HL-60/S4 treated with retinoic acid at 250 ng/mL for 4 days and 3 days (cell line): ENCODE measurements around the gene NDUFS2.

Source experiments
- in situ Hi-C: fragments of 300-500 bp; cut with MboI; formaldehyde crosslinking; loops from 2 replicates; pipeline ENCODE4 v1.7.0; 2022; ENCODE audit warnings: low sequenced_read_pairs

The NDUFS2 gene

DNA sequence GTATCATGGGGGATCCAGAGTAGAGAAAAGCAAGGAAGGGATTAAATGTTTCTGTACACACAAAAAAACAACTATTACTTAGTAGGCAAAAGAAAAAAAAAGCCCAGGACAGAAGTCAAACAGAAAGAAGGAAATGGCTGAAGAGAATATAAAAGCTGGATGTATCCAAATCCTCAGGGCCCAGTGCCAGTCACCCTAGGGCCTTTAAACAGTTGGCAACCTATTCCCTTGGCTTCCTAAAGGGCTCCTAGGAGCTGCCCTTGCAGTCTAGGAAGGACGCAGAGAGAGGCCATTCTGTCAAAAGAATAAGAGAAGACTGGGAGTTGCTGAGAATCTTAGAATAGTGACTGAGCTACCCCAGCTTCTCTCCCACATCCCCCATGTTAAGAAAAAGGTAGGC is 29.8 kb upstream of the NDUFS2 start:
- in situ Hi-C loops: no loop called here

DNA sequence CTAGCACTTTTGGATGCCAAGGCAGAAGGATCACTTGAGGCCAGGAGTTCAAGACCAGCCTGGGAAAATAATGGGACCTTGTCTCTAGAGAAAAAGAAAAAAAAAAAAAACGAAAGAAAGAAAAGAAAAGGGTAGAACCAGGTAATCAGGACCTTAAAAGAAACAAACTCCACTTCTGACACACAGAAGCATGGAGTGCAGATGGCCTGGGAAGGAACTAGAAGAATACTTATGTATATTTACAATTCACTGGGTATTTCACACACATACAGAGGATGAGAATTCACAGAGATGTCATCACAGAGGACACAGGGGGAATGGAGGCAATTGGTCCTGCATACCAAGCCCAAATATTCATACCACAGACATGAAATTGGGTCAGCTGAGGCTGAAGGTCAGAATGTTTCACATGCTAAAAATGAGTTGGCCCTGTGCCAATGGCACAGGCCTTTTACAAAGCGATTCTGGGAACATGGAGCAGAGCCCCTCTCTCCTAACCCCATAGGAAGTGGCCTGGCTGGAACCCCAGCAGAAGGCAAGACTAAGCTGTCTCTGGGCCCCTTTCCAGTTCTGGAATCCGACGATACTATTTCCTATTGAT is 29.3 kb upstream of the NDUFS2 start:
- in situ Hi-C loops: no loop called here

DNA sequence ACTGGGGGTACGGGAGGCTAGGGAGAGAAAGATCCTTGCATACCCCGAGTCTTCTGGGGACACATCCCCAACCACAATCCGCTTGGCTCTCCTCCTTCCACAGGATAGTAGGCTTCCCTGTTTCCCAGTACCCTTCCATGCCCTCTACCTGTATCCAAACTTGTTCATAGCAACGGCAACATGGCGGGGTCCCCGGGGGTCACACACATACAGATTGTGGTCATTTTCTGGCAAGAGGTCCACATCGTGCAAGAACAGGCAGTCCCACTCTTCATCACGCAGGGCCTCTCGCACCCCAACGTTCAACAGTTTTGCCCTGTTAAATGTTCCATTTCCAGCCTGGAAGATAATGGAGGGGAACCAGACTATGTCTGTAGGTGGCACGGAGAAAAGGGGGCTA is 28.5 kb upstream of the NDUFS2 start:
- in situ Hi-C loops: no loop called here

DNA sequence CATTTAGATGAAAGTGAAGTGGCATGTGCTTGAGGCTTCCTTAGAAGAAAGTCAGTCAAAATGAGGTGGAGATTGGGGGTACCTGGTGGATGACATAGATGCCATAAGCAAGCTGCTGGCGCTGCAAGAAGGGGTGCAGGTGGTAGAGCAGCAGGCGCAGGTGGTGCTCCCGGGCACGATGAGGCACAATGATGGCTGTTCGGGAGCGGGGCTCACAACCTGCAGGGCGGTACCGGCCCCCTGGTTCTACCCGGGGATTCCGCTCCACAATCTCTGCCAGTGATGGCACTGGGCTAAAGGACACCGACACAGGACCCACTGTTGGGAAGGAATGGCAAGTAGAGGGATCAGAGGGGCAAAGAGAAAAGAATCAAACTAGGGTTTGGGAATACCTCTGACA is 27.3 kb upstream of the NDUFS2 start:
- in situ Hi-C loops: no loop called here

DNA sequence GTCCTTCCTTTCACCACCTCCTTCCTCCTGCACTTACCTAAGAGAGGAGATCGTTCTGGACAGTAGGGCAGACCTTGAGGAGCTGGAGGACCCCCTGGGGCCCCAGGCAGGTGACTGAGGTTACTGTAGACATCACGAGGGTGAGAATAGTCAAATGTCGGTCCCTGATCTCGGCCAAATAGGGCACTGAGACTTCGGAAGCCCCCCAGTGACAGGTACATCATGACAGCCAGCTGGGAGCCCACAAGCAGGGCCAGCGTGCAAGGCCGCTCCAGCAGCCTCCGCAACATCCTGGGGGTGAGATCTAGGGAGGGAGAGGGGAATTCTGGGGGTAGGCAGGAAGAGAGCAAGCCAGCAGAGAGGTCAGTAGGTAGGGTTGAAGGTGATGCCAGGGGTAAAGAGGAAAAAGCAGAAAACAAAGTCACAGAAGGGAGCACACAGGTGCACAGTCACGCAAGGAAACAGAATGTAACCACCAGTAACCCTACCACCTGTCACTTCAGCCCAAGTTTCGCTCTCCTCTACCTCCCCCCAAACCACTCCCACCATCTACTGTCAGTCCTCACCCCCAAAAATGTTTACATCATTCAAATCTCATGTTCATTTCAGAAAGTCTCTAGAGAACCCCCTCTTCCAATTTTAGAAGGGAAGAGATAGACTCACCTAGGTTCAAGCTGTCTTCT is 26.3 kb upstream of the NDUFS2 start:
- in situ Hi-C loops: no loop called here

DNA sequence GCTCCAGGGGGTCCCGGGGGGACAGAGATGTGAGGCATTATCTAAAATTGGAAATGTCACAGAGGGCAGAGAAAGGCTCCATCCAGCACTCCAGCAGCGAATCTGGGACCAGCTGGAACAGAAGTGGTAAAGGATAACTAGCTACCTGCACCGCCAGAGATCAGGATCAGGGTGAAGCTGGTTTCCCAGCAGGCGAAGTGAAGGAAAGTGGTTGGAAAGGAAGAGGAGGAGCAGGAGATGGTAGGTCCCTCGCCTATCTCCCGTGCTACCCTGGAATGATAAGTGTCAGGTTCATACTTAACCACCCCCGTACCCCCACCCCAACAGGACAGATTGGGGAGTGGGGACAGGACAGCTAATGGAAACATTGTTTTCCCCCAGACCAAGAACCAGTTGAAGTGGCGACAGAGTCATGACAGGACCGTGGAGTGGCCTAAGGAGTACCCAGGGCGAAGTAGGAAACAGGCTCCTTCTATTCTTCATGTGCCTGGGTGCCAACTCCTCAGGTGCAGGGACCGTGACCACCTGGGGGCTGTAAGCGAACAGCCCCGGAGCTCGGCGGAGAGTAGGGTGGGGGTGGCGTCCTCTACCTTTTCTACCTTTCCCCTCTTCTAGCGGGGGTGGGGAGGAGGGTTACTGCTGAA is 25.6 kb upstream of the NDUFS2 start:
- in situ Hi-C loops: no loop called here

DNA sequence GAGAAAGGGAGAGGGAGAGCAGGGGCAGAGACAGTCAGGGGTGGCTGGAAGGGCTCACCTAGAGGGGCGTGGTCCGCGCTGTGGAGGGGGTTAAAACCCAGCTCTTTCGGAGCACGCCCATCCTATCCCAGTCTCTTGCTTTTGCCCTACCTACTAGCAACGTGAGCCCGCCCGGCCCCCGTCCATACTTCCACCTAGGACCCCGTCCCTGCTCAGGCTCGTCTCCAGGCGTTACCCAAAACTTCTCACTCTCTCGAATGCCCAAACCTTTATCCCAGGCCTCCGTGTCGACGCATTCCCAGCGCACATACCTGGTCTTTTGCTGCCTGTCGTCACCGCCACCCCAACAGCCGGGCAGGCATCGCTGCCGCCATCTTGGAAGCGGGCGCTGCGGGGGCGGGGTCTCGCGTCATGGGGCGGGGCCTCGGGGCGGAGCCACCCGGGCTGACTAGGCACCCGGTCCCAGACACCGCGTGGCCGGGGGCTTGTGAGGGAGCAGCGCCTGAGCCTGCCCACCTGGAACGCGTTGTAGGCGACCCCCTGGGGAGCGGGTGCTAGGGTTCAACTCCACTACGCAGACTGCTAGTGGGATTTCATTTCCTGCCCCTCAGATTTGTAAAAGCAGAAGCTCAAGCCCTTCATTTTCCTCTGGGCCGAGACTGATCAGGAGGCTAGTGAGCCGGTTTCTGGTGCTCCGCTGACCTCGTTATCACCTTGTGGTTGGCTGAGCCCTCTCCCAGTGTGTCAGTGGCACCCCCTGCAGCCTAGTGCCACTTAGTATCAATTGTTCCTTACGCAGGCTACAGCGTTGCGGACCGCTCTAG is 24.8 kb upstream of the NDUFS2 start, which contains the start of gene B4GALT3:
B4GALT3 (minus strand) TSS at position 396 of the 824 bp plus-strand sequence. CDS start 1,447 bp downstream, outside the sequence.
- in situ Hi-C loops: no loop called here

DNA sequence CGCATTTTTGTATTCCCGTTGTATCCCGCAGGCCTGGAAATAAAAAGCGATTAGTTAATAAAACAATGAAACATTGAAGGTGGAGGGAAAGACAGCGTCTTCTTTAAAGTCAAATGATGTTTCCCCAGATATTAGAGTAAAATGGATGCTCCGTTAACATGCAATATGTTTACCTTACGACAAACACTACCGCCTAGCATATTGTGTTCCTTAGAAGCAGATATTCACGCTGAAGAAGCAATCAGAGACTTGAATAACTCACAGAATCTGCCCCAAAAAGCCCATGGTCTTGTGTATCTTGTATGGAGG is 24.3 kb upstream of the NDUFS2 start:
- in situ Hi-C loops: no loop called here

DNA sequence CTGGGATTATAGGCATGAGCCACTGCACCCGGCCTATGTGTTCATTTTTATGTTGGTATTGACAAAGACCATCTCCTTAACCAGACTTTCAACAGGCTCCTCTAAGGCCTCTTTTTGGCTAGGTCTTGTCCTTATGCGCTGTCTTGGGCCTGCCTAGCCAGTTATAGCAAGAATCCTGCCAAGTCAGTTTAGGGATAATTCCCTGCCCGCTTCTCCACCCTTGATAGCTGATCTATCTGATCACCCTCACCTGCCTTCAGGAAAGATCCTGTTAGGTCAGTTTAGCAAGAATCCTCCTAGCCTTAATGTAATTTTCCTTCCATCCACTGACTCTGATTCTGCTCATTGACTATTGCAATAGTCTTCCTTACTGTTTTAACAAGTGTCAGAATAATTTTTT is 22.5 kb upstream of the NDUFS2 start:
- in situ Hi-C loops: no loop called here

DNA sequence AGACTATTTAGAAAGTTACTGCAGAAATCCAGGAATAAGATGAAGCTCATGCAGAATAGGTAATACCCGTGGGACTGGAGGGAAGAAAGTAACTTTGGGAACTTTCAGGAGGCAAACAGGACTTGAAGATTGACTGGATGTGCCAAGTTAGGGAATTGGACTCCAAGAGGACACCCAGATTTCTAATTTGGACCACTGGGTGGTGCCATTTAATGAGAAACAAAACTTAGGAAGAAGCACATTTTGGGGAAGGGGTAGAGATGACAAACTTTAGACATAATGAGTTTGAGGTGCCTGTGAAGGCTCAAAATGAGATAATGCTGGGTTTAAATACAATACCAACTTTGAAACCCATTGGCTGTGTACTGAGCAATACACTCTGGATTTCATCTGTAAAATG is 21.5 kb upstream of the NDUFS2 start:
- in situ Hi-C loops: no loop called here

DNA sequence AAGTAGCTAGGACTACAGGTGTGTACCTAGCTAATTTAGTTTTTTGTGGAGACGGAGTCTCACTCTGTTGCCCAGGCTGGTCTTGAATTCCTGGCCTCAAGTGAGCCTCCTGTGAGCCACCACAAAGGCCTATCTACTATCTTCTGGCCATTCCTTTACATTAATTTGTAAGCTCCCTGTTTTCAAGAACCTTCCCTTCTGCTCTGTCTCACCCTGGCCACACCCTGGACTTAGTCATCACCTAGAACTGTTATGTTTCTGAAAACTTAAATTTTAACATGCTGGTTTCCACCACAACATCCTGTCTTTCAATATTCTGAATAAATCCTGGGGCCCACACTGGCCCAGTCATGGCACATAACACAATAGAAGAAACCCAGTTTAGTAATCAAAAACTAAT is 20.0 kb upstream of the NDUFS2 start:
- in situ Hi-C loops: no loop called here

DNA sequence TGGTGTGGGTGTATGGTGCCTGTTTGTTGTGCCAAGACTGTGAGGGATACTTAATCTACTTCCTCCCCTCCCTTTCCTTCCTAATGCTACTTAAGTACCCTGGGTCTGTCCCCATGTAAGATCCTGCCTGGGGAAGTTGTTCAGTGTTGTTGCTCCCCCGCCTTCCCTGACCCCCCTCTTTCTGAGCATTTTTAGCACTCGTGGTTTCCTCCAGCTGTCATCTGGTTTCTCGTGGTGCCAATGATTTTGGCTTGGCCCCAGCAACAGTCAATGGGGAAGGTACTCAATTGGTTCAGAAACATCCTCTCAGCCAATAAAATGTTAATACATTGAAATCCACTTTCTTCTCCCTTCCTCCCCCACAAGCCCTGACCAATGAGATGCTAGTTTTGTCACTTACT is 16.9 kb upstream of the NDUFS2 start:
- in situ Hi-C loops: no loop called here

DNA sequence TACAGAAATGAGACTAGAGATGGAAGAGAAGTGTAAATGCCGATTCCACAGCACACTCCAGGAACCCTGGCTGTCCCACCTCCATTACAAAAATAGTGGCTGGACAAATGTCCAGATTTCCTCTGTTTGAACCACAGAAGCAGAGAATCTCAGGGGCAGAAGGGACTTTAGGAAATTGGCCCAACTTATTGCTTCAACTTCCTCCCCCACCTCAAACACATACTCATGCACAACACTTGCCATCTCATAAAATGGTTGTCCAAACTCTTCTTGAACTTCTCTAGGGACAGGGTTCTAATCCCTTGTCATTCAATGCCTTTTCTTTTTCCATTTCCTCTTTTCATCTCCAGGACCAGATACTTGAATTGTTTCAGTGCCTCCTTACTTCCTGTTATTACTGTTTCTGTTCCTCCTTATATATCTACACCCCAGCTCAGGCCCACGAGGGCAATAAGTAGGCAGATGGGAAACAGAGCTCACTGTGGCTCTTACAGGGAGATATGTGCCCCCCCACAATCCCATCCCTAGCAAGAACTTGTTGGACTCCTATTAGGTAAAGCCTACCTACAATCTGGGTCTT is 16.3 kb upstream of the NDUFS2 start:
- in situ Hi-C loops: no loop called here

DNA sequence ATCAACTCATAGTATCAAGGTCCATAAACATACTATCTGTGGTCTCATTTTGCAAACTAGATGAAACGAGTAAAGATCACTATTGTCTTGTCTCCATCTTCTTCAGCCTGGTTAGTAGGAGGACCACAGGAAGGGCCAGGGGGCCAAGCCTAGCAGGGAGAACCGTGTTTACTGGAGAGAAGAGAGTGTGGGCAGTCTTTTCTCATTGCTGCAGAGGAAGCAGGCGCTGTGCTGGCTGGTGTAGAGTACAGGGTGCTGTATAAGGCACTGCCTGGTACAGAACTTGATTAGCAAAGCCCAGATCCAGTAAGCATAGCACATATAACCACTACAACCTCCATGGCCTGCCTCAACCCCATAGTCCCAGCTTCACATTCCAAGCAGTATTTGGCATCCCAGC is 14.9 kb upstream of the NDUFS2 start:
- in situ Hi-C loops: no loop called here

DNA sequence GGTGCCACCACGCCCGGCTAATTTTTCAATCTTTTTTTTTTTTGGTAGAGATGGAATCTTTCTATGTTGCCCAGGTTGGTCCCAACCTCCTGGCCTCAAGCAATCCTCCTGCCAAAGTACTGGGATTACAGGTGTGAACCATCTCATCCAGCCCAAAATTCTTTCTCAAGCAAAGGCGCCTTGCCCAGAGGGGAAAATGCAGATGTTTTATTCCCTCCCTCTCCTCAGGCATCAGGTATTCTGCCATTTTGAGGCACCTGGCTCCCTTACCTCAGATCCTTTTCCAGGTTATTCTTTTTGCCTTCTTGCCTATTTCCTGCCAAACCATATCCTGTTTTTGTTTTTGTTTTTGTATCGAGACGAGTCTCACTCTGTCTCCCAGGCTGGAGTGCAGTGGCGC is 13.8 kb upstream of the NDUFS2 start:
- in situ Hi-C loops: no loop called here

DNA sequence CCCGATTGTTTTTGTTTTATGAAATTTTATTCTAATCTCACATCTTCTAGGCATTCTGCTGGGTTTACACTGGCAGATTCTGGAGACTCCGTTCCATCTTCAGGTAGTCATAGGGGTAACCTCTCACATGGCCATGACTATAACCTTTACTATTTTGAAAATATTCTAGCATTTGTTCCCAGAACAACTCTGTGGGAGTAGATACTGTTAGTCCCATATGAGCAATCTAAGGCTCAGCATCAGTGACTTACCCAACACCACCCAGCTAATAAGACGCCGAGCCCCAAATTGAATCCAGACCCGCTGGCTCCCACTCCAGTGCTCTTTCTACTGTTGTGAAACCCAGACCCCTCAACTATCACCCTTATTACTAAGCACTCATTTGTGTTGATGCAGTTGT is 13.1 kb upstream of the NDUFS2 start:
- in situ Hi-C loops: no loop called here

DNA sequence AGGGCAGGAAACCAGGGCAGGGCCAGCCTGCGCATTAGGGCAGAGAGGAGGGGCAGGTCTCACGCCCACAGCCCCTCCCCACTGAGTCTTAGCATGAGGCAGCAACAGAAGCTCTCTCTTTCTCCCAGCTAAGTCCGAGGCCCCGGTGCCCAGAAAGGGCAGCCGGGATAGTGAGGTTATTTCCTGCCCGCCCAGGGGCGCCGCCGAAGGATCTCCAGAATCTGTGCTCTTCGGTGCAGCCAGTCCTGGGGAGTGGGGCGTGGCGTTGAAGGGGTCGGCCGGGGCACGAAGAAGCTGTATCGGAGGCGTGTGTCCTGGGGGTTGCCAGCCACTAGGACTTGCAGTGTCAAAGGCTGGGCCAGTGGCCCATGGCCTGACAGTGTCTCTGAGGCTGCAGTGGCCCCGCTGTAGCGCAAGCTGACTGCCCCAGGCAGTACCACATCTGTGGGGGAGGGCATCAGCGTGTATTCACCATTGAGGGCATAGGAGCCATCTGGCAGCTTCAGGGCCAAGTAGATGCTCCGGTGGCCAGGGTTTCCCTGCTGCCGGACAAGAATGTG is 11.1 kb upstream of the NDUFS2 start:
- in situ Hi-C loops: no loop called here

DNA sequence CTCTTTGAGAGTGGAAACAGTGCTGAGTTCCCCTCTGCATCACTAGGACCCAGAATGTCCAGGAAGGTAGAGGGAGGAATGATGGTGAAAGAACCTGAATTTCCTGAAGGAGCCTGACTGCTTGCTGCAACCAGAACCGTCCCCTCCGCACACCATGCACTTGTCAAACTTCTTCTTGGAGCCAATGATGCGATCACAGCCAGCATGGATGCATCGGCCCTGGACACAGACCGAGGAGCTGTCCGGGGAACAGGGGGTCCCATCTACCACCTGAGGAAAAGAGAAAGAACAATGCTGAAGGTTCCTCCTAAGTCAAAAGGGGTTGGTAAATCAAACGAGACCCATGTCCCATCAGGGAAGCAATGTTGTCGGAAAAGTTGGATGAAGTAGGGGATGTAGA is 10.2 kb upstream of the NDUFS2 start:
- in situ Hi-C loops: no loop called here

DNA sequence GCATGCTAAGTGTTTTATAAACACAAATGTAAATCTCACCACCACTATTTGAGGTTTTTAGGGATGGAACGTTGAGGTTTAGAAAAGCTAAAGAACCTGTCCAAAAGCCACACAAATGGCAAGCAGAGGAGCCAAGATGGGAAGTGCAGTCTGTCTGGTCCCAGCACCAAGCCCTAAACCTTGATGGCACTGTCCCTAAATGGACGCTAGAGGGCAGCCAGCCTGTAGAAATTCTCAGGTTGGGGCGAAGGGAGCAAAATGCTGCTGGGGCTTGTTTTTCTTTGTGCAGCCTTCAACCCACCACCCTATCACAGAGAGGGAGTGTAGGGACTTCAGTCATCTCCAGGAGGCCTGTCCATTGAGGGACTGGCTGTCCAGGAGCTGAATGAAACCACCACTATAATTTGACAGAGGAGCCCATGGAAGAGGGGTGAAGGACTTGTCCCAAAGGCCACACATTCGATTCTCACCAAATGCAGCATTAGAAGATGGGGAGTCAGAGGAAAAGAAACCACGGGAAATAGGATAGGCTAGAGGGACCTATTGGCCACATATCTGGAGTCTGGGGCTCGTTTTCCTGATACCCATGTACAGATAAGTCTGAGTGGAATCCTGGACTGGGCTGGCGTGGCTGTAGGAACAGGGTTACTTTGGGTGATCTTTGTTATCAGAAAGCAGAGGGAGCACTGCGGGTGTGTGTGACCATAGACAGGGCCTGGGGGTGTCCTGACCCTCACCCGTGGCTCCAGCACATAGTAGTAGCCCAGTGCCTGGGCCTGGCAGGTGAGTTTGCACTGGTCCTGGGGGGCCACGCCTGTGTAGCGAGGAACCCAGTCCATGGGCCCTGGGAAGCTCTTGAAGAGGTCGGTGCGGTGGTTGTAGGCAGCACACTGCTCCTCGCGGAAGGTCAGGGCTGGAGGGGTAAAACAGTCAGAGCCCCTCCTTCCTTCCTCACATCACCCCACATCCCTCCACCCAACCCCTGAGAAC is 9.4 kb upstream of the NDUFS2 start:
- in situ Hi-C loops: no loop called here
